ENCODE data around the gene SEPSECS.

DNA sequence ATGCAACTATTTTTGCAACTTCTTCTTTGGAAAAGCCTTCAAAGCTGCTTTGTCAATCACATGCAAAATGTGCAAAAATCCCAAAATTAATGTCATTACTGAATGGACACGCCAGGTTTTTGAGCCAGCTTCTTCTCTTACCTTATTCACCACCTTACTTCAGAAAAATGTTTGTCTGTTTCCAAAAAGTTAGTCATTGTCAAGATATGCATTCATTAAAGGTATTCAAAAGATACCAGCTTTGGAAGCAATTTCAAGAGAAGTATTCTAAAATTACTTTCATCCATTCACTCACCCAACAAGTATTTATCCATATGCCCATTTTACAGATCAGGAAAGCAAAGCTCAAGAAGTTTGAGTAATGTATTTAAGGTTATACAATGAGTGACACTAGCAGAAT, 2.3 kb upstream of the SEPSECS start:
- TF ChIP-seq ZNF146 (tag by site-specific recombination; IDR thresholded peaks at IDR 0.05) = no peak
- no peak for TF ChIP-seq MZF1 (tag by site-specific recombination; IDR thresholded peaks at IDR 0.05; ENCODE audit: borderline replicate concordance)
- TF ChIP-seq, protein P1, sequence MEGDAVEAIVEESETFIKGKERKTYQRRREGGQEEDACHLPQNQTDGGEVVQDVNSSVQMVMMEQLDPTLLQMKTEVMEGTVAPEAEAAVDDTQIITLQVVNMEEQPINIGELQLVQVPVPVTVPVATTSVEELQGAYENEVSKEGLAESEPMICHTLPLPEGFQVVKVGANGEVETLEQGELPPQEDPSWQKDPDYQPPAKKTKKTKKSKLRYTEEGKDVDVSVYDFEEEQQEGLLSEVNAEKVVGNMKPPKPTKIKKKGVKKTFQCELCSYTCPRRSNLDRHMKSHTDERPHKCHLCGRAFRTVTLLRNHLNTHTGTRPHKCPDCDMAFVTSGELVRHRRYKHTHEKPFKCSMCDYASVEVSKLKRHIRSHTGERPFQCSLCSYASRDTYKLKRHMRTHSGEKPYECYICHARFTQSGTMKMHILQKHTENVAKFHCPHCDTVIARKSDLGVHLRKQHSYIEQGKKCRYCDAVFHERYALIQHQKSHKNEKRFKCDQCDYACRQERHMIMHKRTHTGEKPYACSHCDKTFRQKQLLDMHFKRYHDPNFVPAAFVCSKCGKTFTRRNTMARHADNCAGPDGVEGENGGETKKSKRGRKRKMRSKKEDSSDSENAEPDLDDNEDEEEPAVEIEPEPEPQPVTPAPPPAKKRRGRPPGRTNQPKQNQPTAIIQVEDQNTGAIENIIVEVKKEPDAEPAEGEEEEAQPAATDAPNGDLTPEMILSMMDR (tag by site-specific recombination; IDR thresholded peaks at IDR 0.05) = no peak
- no peak for TF ChIP-seq ZNF292 (tag by site-specific recombination; IDR thresholded peaks at IDR 0.05; ENCODE audit: borderline replicate concordance, low read depth)
- TF ChIP-seq ZNF324 (tag by site-specific recombination; IDR thresholded peaks at IDR 0.05) = no peak
